Neural crest cell (in vitro differentiated cells): ENCODE data around the gene COL25A1. TPM values are rescaled to one million over a fixed set of nuclear protein-coding genes. Genes with fewer than 3 reads are reported as not detected.

Source experiments
- DNase-seq: peaks from one replicate; pipeline ENCODE4 v3.0.0; 2021; ENCODE audit warnings: low read depth, mixed read lengths, low spot score
- H3K27ac Mint-ChIP-seq: one replicate; pipeline ENCODE4 v1.8.0; 2021; ENCODE audit warnings: mild to moderate bottlenecking, mixed read lengths; ENCODE audit not compliant: unreplicated experiment
- H3K27me3 Mint-ChIP-seq: 2 replicates; pipeline ENCODE4 v1.8.0; 2021; ENCODE audit warnings: low read depth, mild to moderate bottlenecking, mixed read lengths
- H3K36me3 Mint-ChIP-seq: 2 replicates; pipeline ENCODE4 v1.8.0; 2021; ENCODE audit warnings: low read depth, mild to moderate bottlenecking, mixed read lengths
- H3K4me1 Mint-ChIP-seq: 2 replicates; pipeline ENCODE4 v1.8.0; 2021; ENCODE audit warnings: mixed read lengths
- H3K4me3 Mint-ChIP-seq: one replicate; pipeline ENCODE4 v1.8.0; 2021; ENCODE audit warnings: mild to moderate bottlenecking, mixed read lengths
- H3K9me3 Mint-ChIP-seq: 2 replicates; pipeline ENCODE4 v1.8.0; 2021; ENCODE audit warnings: mixed read lengths
- CTCF ChIP-seq: fragments of 200-600 bp; sonication (generic); conservative IDR thresholded peaks from 2 replicates; pipeline ENCODE4 v1.5.0; 2021; ENCODE audit warnings: antibody characterized with exemption, mild to moderate bottlenecking
- total RNA-seq: library from RNA; stranded (reverse); gene quantifications from 2 replicates; pipeline ENCODE4 v1.2.1, GENCODE V29; 2021

COL25A1 gene
- total RNA-seq, 1 donor from 2014 or later, result 39.3 TPM

- H3K27ac Mint-ChIP-seq, result no peak overlapping the region
- no peak for TF ChIP-seq CTCF
- DNase-seq, result no peak
- H3K36me3 Mint-ChIP-seq, result peaks cover 4% of the 10 kb centered on the region
- H3K27me3 Mint-ChIP-seq, result no peaks in the 10 kb centered on the region
- H3K4me1 Mint-ChIP-seq, result peaks cover 3% of the 10 kb centered on the region
- no peak overlapping the region for H3K4me3 Mint-ChIP-seq
- no peaks in the 10 kb centered on the region for H3K9me3 Mint-ChIP-seq
These were observed 173.9 kb downstream of the COL25A1 start for GRCh38 chr4:109128589-109128988.

DNA sequence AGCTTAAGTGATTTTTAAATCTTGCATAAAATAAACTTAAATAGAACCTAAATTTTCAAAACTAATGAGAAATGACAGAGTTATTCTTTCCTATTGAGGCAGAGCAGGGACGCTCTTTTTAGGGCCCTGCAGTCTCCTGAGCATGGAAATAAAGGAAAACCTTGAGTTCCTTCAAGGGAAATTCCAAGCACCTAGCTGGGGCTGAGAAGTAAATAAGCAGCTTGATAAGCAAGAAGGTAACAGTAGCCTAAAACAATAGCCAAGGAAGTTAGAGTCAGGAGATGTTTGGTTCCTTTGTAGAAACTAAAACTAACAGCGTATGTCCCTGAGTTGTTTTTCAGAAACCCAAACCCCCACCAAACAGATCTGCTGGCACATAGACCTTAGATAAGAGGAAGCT, 174.6 kb downstream of the COL25A1 start:
- Mint-ChIP-seq H3K4me3 (no peak overlapping the region), H3K27ac (no peak overlapping the region), H3K9me3 (no peaks in the 10 kb centered on the region), H3K4me1 (peaks cover 3% of the 10 kb centered on the region), H3K36me3 (peaks cover 4% of the 10 kb centered on the region), H3K27me3 (no peaks in the 10 kb centered on the region)
- no peak for DNase-seq
- TF ChIP-seq CTCF, result no peak

DNA sequence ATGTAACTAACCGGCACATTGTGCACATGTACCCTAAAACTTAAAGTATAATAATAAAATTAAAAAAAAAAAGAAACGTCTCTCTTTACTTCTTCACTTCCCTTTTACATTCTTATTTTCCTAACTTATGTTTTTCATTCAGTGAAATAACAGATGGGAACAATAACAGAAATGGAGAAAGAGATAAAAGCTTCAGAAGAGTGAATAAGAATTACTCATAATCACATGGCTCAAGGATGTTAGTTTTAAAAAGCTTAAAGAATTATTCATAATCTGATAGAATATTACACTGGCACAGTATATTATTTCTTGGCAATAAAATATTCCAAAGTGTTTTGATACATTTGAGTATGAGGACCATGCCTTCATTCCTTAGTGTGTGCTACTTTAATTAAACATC, 175.6 kb downstream of the COL25A1 start:
- Mint-ChIP-seq H3K27me3 (no peaks in the 10 kb centered on the region), H3K36me3 (peaks cover 4% of the 10 kb centered on the region), H3K4me3 (no peak overlapping the region), H3K27ac (no peak overlapping the region), H3K4me1 (peaks cover 3% of the 10 kb centered on the region), H3K9me3 (no peaks in the 10 kb centered on the region)
- no peak for DNase-seq
- no peak for TF ChIP-seq CTCF

DNA sequence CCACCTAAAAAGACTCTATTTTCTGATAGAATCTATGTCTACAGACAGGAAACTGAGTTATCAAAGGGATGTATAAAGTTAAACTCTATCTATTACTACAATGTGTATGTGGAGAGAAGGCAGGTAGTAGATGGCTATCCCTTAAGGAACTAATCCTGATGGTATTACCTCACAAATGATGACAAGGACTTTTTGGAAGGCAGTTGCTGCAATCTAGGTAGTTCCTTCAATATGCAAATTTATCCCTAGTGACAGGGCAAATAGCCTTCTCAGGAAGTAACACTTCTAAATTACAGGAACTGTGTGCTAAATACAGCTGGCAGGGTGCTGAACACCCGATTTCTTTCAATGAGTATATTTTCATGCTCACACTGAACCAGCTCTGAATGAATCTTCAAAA, 177.4 kb downstream of the COL25A1 start:
- peaks cover 5% of the 10 kb centered on the region for H3K36me3 Mint-ChIP-seq
- DNase-seq, result no peak
- H3K27ac Mint-ChIP-seq, result no peak overlapping the region
- H3K9me3 Mint-ChIP-seq, result peaks cover under 1% of the 10 kb centered on the region
- H3K4me1 Mint-ChIP-seq, result peaks cover 3% of the 10 kb centered on the region
- H3K27me3 Mint-ChIP-seq, result no peaks in the 10 kb centered on the region
- TF ChIP-seq CTCF, result no peak
- H3K4me3 Mint-ChIP-seq, result no peak overlapping the region

DNA sequence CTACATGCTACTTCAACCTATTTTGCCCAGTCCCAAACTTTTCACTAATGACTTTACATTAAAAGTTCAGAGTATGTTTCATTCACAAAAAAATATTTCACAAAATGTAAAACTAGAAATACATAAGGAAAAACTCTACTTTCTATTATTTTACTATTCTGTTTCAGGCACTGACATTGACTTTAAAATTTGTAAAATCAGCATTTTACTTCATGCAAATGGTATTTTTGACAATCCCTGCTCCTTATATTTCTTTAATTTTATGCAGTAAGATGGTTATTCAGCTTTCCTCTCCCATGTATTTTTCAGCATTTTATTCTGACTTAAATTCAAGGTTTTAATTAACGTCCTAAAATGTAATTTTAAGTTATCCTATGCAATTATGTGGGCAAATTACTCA, 178.5 kb downstream of the COL25A1 start:
- H3K27me3 Mint-ChIP-seq, result no peaks in the 10 kb centered on the region
- H3K4me3 Mint-ChIP-seq, result no peak overlapping the region
- TF ChIP-seq CTCF, result no peak
- no peak for DNase-seq
- peaks cover 6% of the 10 kb centered on the region for H3K9me3 Mint-ChIP-seq
- H3K36me3 Mint-ChIP-seq, result peaks cover 10% of the 10 kb centered on the region
- H3K4me1 Mint-ChIP-seq, result peaks cover 3% of the 10 kb centered on the region
- H3K27ac Mint-ChIP-seq, result no peak overlapping the region

DNA sequence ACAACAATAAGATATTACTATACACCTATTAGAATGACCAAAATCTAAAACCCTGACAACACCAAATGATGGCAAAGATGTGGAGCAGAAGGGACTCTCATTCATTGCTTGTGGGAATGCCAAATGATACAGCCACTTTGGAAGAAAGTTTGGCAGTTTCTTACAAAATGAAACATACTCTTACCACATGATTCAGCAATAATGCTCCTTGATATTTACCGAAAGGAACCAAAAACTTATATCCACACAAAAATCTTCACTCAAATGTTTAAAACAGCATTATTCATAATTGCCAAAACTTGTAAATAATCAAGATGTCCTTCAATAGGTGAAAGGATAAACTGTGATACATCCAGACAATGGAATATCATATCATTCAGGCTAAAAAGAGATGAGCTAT, 180.9 kb downstream of the COL25A1 start:
- H3K27ac Mint-ChIP-seq, result no peak overlapping the region
- H3K4me1 Mint-ChIP-seq, result peaks cover 5% of the 10 kb centered on the region

More for the DNA sequence above, 180.9 kb downstream of the COL25A1 start:
- H3K4me3 Mint-ChIP-seq, result no peak overlapping the region
- H3K36me3 Mint-ChIP-seq, result peaks cover 6% of the 10 kb centered on the region
- no peaks in the 10 kb centered on the region for H3K27me3 Mint-ChIP-seq
- DNase-seq, result no peak
- H3K9me3 Mint-ChIP-seq, result peaks cover 6% of the 10 kb centered on the region
- TF ChIP-seq CTCF, result no peak
